ENCODE data around the gene FHDC1.

FHDC1 gene

GRCh38 chr4:152935631-152936445 is at the start of gene FHDC1:
FHDC1 (plus strand) TSS chr4:152936323; CDS start chr4:152943058, 6,735 bp downstream.
- peak; percentile 37; the same call in 1 of the 2 replicates for TF ChIP-seq TCF12 (IDR thresholded peaks at IDR 0.05; ENCODE audit: low read depth)
- TF ChIP-seq CEBPB (IDR thresholded peaks at IDR 0.05) = no peak
- TF ChIP-seq MAX (IDR thresholded peaks at IDR 0.05) = peak; percentile 94
- TF ChIP-seq USF1 (IDR thresholded peaks at IDR 0.05) = no peak
- TF ChIP-seq YY1 (IDR thresholded peaks at IDR 0.05; ENCODE audit: low read depth) = no peak
- no peak for TF ChIP-seq FOXM1 (IDR thresholded peaks at IDR 0.05; ENCODE audit: borderline replicate concordance, low read depth)
- no peak for TF ChIP-seq REST (IDR thresholded peaks at IDR 0.05; ENCODE audit: low read depth)
- peak; percentile 54; the same call in 1 of the 2 replicates for TF ChIP-seq CREB1 (IDR thresholded peaks at IDR 0.05; ENCODE audit: low read depth)
- TF ChIP-seq TAF1 (IDR thresholded peaks at IDR 0.05; ENCODE audit: low read depth) = peak; percentile 76
- no peak for TF ChIP-seq TEAD4 (IDR thresholded peaks at IDR 0.05)

- TF ChIP-seq RAD21 (IDR thresholded peaks at IDR 0.05; ENCODE audit: low read depth) (no peak), MAX (IDR thresholded peaks at IDR 0.05) (no peak), NFIC (IDR thresholded peaks at IDR 0.05) (no peak), CEBPB (IDR thresholded peaks at IDR 0.05) (no peak)
These were observed 48.1 kb upstream of the FHDC1 start for GRCh38 chr4:152887981-152888380.

- no peak for TF ChIP-seq NFIC (IDR thresholded peaks at IDR 0.05)
- no peak for TF ChIP-seq TAF1 (IDR thresholded peaks at IDR 0.05; ENCODE audit: low read depth)
- TF ChIP-seq MAX (IDR thresholded peaks at IDR 0.05) = no peak
- TF ChIP-seq CREB1 (IDR thresholded peaks at IDR 0.05; ENCODE audit: low read depth) = no peak
- no peak for TF ChIP-seq REST (IDR thresholded peaks at IDR 0.05; ENCODE audit: low read depth)
- TF ChIP-seq RAD21 (IDR thresholded peaks at IDR 0.05; ENCODE audit: low read depth) = no peak
- TF ChIP-seq YY1 (IDR thresholded peaks at IDR 0.05; ENCODE audit: low read depth) = no peak
- TF ChIP-seq TEAD4 (IDR thresholded peaks at IDR 0.05) = no peak
- TF ChIP-seq CEBPB (IDR thresholded peaks at IDR 0.05) = no peak
- no peak for TF ChIP-seq EGR1 (IDR thresholded peaks at IDR 0.05)
- TF ChIP-seq USF1 (IDR thresholded peaks at IDR 0.05) = no peak
- no peak for TF ChIP-seq TCF12 (IDR thresholded peaks at IDR 0.05; ENCODE audit: low read depth)
- TF ChIP-seq ZBTB7A (IDR thresholded peaks at IDR 0.05; ENCODE audit: low read depth) = no peak
- no peak for TF ChIP-seq FOXM1 (IDR thresholded peaks at IDR 0.05; ENCODE audit: borderline replicate concordance, low read depth)
These were observed 43.1 kb upstream of the FHDC1 start for GRCh38 chr4:152892974-152893373.

GRCh38 chr4:152894673-152895072 is 41.5 kb upstream of the FHDC1 start:
- no peak for TF ChIP-seq TAF1 (IDR thresholded peaks at IDR 0.05; ENCODE audit: low read depth)
- peak; percentile 20; the same call in 1 of the 2 replicates for TF ChIP-seq TEAD4 (IDR thresholded peaks at IDR 0.05)
- no peak for TF ChIP-seq YY1 (IDR thresholded peaks at IDR 0.05; ENCODE audit: low read depth)
- TF ChIP-seq NFIC (IDR thresholded peaks at IDR 0.05) = 0 out of 2 replicates have a peak, but pooled peaks have one; percentile 21
- TF ChIP-seq CEBPB (IDR thresholded peaks at IDR 0.05) = no peak
- no peak for TF ChIP-seq USF1 (IDR thresholded peaks at IDR 0.05)
- TF ChIP-seq REST (IDR thresholded peaks at IDR 0.05; ENCODE audit: low read depth) = no peak
- no peak for TF ChIP-seq TCF12 (IDR thresholded peaks at IDR 0.05; ENCODE audit: low read depth)
- TF ChIP-seq CREB1 (IDR thresholded peaks at IDR 0.05; ENCODE audit: low read depth) = no peak

All from Ishikawa (cell line).